PFSK-1 (cell line): ENCODE data around the gene KPNB1.

Experiments used
- FOXP2 ChIP-seq: optimal IDR thresholded peaks from 2 replicates; pipeline ENCODE3; 2011; ENCODE audit warnings: borderline replicate concordance, control low read depth, inconsistent platforms; ENCODE audit not compliant: insufficient read depth; ENCODE audit errors: extremely low read length, extremely low read depth
- POLR2AphosphoS5 ChIP-seq: IDR thresholded peaks from 2 replicates; pipeline ENCODE4 v1.6.1; 2012; ENCODE audit warnings: low read depth, mild to moderate bottlenecking, control low read depth, low read length, moderate library complexity
- SIN3A ChIP-seq: IDR thresholded peaks from 2 replicates; pipeline ENCODE4 v1.6.1; 2012; ENCODE audit warnings: mild to moderate bottlenecking, low read length, moderate library complexity, borderline replicate concordance; ENCODE audit not compliant: insufficient read depth
- TAF1 ChIP-seq: IDR thresholded peaks from 2 replicates; pipeline ENCODE4 v1.6.1; 2012; ENCODE audit warnings: low read length, control low read depth, borderline replicate concordance; ENCODE audit not compliant: insufficient read depth
- TF ChIP-seq, protein P1 (sequence below), 2 experiments: IDR thresholded peaks; 2 replicates each; pipeline versions ENCODE4 v1.6.1 to v1.8.0; 2011 to 2012; ENCODE audit warnings: low read depth in 2 of 2, low read length in 2 of 2, control low read depth in 1 of 2, inconsistent platforms in 1 of 2, mild to moderate bottlenecking in 1 of 2, moderate library complexity in 1 of 2; ENCODE audit not compliant: insufficient read depth in 1 of 2

KPNB1 gene

DNA sequence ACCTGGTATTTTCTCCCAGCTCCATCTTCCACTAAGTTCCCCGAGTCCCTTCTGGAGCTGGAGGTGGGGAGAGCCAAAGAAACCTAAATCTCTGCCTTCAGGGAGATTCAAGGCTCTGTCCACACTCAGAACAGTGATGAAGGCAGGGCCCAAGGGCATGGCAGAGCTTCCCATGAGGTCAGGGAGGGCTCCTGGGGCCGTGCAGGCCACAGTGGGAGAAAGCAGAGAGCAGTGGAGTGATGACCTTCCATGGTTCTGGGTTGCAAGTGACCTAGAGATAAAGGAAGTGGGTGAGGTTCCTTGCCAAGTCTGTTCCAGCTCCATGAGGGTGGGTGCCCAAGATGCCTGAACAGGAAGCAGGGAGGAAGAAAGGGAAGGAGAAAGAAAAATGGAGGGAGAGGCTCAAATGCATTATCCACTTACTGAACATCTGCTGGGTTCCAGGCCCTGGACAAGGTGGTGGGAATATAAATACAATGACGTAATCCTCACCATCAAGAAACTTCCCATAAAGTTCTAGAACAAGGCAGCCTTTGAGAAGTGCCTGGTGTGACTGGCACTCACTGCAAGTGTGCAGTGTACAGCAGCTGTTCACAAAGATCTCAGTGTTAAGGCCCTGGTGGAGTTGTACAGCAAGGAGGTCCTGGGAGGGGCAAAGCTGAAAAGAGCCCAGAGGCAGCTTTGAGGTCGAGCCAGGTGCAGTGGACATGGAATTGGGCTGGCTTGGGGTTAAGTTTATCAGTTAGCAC lies 57.5 kb downstream of the KPNB1 start:
- TF ChIP-seq, protein P1, sequence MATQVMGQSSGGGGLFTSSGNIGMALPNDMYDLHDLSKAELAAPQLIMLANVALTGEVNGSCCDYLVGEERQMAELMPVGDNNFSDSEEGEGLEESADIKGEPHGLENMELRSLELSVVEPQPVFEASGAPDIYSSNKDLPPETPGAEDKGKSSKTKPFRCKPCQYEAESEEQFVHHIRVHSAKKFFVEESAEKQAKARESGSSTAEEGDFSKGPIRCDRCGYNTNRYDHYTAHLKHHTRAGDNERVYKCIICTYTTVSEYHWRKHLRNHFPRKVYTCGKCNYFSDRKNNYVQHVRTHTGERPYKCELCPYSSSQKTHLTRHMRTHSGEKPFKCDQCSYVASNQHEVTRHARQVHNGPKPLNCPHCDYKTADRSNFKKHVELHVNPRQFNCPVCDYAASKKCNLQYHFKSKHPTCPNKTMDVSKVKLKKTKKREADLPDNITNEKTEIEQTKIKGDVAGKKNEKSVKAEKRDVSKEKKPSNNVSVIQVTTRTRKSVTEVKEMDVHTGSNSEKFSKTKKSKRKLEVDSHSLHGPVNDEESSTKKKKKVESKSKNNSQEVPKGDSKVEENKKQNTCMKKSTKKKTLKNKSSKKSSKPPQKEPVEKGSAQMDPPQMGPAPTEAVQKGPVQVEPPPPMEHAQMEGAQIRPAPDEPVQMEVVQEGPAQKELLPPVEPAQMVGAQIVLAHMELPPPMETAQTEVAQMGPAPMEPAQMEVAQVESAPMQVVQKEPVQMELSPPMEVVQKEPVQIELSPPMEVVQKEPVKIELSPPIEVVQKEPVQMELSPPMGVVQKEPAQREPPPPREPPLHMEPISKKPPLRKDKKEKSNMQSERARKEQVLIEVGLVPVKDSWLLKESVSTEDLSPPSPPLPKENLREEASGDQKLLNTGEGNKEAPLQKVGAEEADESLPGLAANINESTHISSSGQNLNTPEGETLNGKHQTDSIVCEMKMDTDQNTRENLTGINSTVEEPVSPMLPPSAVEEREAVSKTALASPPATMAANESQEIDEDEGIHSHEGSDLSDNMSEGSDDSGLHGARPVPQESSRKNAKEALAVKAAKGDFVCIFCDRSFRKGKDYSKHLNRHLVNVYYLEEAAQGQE (IDR thresholded peaks at IDR 0.05; ENCODE audit: insufficient read depth in 1 of 2, low read depth in 2 of 2, low read length in 2 of 2) = no peak
- TF ChIP-seq POLR2AphosphoS5 (no peak), FOXP2 (no peak), SIN3A (no peak), TAF1 (no peak)

DNA sequence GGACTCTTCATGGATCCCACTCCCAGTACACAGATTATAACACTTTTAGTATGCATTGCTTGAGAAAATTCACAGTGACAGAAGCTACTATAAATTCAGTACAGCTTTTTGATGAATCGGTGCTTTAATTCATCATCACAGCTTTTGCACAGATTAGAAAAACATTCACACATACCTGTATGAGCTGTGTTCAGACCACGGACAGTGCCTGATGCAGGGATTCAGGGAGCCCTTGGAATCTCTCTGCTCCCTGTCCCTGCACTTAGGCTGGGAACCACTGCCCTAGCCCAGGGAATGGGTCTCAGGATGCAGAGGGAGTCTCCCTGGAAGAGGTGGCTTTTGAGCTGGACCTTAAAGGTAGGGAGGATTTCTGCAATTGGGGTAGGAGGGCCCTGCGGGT lies 58.2 kb downstream of the KPNB1 start:
- TF ChIP-seq, protein P1 (IDR thresholded peaks at IDR 0.05; ENCODE audit: insufficient read depth in 1 of 2, low read depth in 2 of 2, low read length in 2 of 2) = peak in 1 of 2 experiments; percentile 78; a peak in 2 of 4 replicates
- TF ChIP-seq SIN3A = no peak

DNA sequence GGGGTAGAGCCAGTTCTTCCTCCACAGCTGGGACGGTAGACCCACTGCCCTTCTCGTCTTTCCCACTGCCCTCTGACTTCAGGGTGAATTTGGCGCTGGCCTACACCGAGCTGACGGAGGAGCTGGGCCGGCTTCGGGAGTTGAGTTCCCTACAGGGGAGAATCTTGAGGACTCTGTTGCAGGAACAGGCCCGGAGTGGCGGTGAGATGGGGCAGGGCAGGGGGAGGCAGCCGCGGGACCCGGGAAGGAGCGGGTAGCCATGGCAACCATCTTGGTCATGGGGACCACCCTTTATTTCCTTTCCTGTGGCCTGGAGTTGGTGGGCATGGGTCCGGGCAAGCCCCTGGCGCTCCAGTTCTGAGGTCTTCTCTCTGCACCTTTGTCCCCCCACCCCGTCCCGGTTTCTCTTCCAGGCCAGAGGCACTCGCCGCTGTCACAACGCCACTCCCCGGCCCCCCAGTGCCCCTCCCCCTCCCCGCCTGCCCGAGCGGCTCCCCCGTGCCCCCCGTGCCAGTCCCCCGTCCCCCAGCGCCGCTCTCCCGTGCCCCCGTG lies 58.7 kb downstream of the KPNB1 start:
- TF ChIP-seq, protein P1 (IDR thresholded peaks at IDR 0.05; ENCODE audit: insufficient read depth in 1 of 2, low read depth in 2 of 2, low read length in 2 of 2) = no peak
- TF ChIP-seq SIN3A = no peak

DNA sequence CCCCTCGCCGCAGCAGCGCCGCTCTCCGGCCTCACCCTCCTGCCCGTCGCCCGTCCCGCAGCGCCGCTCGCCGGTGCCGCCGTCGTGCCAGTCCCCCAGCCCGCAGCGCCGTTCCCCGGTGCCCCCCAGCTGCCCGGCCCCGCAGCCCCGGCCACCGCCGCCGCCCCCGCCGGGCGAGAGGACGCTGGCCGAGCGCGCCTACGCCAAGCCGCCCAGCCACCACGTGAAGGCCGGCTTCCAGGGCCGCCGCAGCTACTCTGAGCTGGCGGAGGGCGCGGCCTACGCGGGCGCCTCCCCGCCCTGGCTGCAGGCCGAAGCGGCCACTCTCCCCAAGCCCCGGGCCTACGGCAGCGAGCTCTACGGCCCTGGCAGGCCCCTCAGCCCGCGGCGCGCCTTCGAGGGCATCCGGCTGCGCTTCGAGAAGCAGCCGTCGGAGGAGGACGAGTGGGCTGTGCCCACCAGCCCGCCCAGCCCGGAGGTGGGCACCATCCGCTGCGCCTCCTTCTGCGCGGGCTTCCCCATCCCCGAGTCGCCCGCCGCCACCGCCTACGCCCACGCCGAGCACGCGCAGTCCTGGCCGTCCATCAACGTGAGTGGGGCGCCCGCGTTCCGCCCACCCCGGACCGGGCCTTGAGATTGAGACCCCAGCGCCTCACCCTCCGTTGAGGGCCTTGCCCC lies 59.3 kb downstream of the KPNB1 start:
- TF ChIP-seq SIN3A (no peak), FOXP2 (no peak), TAF1 (no peak), POLR2AphosphoS5 (no peak)
- TF ChIP-seq, protein P1 (IDR thresholded peaks at IDR 0.05; ENCODE audit: insufficient read depth in 1 of 2, low read depth in 2 of 2, low read length in 2 of 2) = no peak
